Activated CD4-positive, alpha-beta T cell treated with anti-CD3 and anti-CD28 coated beads, Interleukin-2, amount 50 U/mL, for 48 hours (primary cell): ENCODE data around the gene MTFP1.
"Not testable (repeated sequence)": the region's sequence is repeated elsewhere in the genome, so short reads cannot be mapped to it uniquely, and the experiment has no call there.

ENCODE experiments used
- DNase-seq, 2 experiments: peaks; one replicate each; pipeline ENCODE4 v3.0.0-alpha.2; 2020

Gene MTFP1

GRCh38 chr22:30457981-30458380, 32.4 kb downstream of the MTFP1 start:
- no peak for DNase-seq

GRCh38 chr22:30459181-30460052, 33.8 kb downstream of the MTFP1 start:
- DNase-seq, result peak in 1 of 2 experiments; percentile 22

- no peak for DNase-seq
Measured at GRCh38 chr22:30460147-30460546, 34.6 kb downstream of the MTFP1 start.

GRCh38 chr22:30460555-30460954, 35.0 kb downstream of the MTFP1 start:
- not testable (repeated sequence) for DNase-seq

GRCh38 chr22:30469165-30469564, 43.6 kb downstream of the MTFP1 start:
- no peak for DNase-seq

- DNase-seq, result no peak
Measured at GRCh38 chr22:30470655-30471054, 45.1 kb downstream of the MTFP1 start.

- no peak for DNase-seq
Measured at GRCh38 chr22:30471616-30472318, 46.2 kb downstream of the MTFP1 start, which contains the start of gene SEC14L3. TSS of gene SEC14L3 (minus strand) at chr22:30472017. CDS start at chr22:30471958, 59 bp downstream.

GRCh38 chr22:30472994-30473720, 47.6 kb downstream of the MTFP1 start:
- no peak for DNase-seq

- DNase-seq, result no peak
Measured at GRCh38 chr22:30474121-30474520, 48.6 kb downstream of the MTFP1 start.

GRCh38 chr22:30474683-30475424, 49.3 kb downstream of the MTFP1 start:
- DNase-seq, result no peak
